GM23338 (cell line): ENCODE measurements around the gene MRPL52. TPM values are rescaled to one million over a fixed set of nuclear protein-coding genes. Genes with fewer than 3 reads are reported as not detected.
"Not testable (repeated sequence)": the region's sequence is repeated elsewhere in the genome, so short reads cannot be mapped to it uniquely, and the experiment has no call there.

ENCODE experiments used
- ATAC-seq: fragments of 200-7000 bp; cut with Tn5 transposase; 3 replicates; pipeline ENCODE4 v1.9.1; 2020
- DNase-seq: peaks from one replicate; pipeline ENCODE4 v3.0.0-alpha.2; 2015; ENCODE audit warnings: low spot score
- H2AFZ ChIP-seq: fragments of 200-600 bp; sonication (generic); 2 replicates; pipeline ENCODE4 v1.8.0; 2016; ENCODE audit warnings: antibody characterized with exemption, mild to moderate bottlenecking, moderate library complexity
- H3F3A ChIP-seq: fragments of 200-600 bp; sonication (generic); replicated peaks from 2 replicates; pipeline ENCODE4 v1.8.0; 2017; ENCODE audit warnings: antibody characterized with exemption, mixed run types, low read depth
- H3K27ac ChIP-seq: fragments of 200-600 bp; sonication (generic); 2 replicates; pipeline ENCODE4 v1.6.1; 2016; ENCODE audit warnings: low read depth
- H3K27me3 ChIP-seq: fragments of 200-600 bp; sonication (generic); 2 replicates; pipeline ENCODE4 v1.8.0; 2016; ENCODE audit warnings: mild to moderate bottlenecking, mixed run types, moderate library complexity; ENCODE audit not compliant: insufficient read depth
- H3K36me3 ChIP-seq: fragments of 200-600 bp; sonication (generic); 2 replicates; pipeline ENCODE4 v1.8.0; 2016; ENCODE audit warnings: mild to moderate bottlenecking; ENCODE audit not compliant: insufficient read depth
- H3K4me1 ChIP-seq: fragments of 200-600 bp; sonication (generic); 2 replicates; pipeline ENCODE4 v1.8.0; 2016; ENCODE audit warnings: mild to moderate bottlenecking, moderate library complexity; ENCODE audit not compliant: insufficient read depth
- H3K4me2 ChIP-seq: fragments of 200-600 bp; sonication (generic); 2 replicates; pipeline ENCODE4 v1.7.1; 2017; ENCODE audit warnings: mixed run types
- H3K4me3 ChIP-seq: fragments of 200-600 bp; sonication (generic); 2 replicates; pipeline ENCODE4 v1.6.1; 2016; ENCODE audit warnings: mixed run types
- H3K79me2 ChIP-seq: fragments of 200-600 bp; sonication (generic); replicated peaks from 2 replicates; pipeline ENCODE4 v1.8.0; 2017; ENCODE audit warnings: mild to moderate bottlenecking; ENCODE audit not compliant: insufficient read depth
- H3K9me2 ChIP-seq: fragments of 200-600 bp; sonication (generic); 2 replicates; pipeline ENCODE4 v1.8.0; 2017; ENCODE audit not compliant: insufficient read depth
- H4K20me1 ChIP-seq: fragments of 200-600 bp; sonication (generic); replicated peaks from 2 replicates; pipeline ENCODE4 v1.8.0; 2017; ENCODE audit warnings: mild to moderate bottlenecking; ENCODE audit not compliant: insufficient read depth
- H3K27ac Mint-ChIP-seq: 2 replicates; pipeline ENCODE4 v1.8.0; 2020; ENCODE audit warnings: inconsistent platforms, mild to moderate bottlenecking, moderate library complexity, mixed read lengths
- H3K27me3 Mint-ChIP-seq: 3 replicates; pipeline ENCODE4 v1.8.0; 2022; ENCODE audit warnings: low read depth, mild to moderate bottlenecking, moderate library complexity, mixed read lengths, inconsistent platforms; ENCODE audit not compliant: insufficient read depth, poor library complexity
- H3K36me3 Mint-ChIP-seq: 3 replicates; pipeline ENCODE4 v1.8.0; 2021; ENCODE audit warnings: low read depth, mild to moderate bottlenecking, inconsistent platforms, moderate library complexity, mixed read lengths
- H3K4me1 Mint-ChIP-seq: 3 replicates; pipeline ENCODE4 v1.8.0; 2020; ENCODE audit warnings: mild to moderate bottlenecking, inconsistent platforms, mixed read lengths
- H3K4me3 Mint-ChIP-seq: 3 replicates; pipeline ENCODE4 v1.8.0; 2021; ENCODE audit warnings: moderate library complexity, mild to moderate bottlenecking, inconsistent platforms, mixed read lengths
- H3K9me3 Mint-ChIP-seq: 3 replicates; pipeline ENCODE4 v1.8.0; 2020; ENCODE audit warnings: moderate library complexity, mild to moderate bottlenecking, inconsistent platforms, mixed read lengths
- CREB1 ChIP-seq: fragments of 250-450 bp; sonication (Bioruptor Pico); IDR thresholded peaks from 2 replicates; pipeline ENCODE4 v1.5.0; 2020; ENCODE audit warnings: low read depth, mild to moderate bottlenecking, moderate library complexity
- ETS1 ChIP-seq: IDR thresholded peaks from 2 replicates; pipeline ENCODE4 v1.6.1; 2016; ENCODE audit warnings: antibody characterized with exemption
- EZH2phosphoT487 ChIP-seq: fragments of 200-600 bp; sonication (generic); IDR thresholded peaks from one replicate; pipeline ENCODE4 v1.8.1; 2018; ENCODE audit warnings: antibody characterized with exemption; ENCODE audit not compliant: unreplicated experiment
- JUNB ChIP-seq: IDR thresholded peaks from one replicate; pipeline ENCODE4 v1.6.1; 2016; ENCODE audit warnings: antibody characterized with exemption; ENCODE audit not compliant: unreplicated experiment
- NANOG ChIP-seq: IDR thresholded peaks from 2 replicates; pipeline ENCODE4 v1.6.1; 2016; ENCODE audit warnings: antibody characterized with exemption, borderline replicate concordance
- POLR2AphosphoS5 ChIP-seq: IDR thresholded peaks from 2 replicates; pipeline ENCODE4 v1.6.1; 2016; ENCODE audit warnings: antibody characterized with exemption, low read depth
- REST ChIP-seq: IDR thresholded peaks from one replicate; pipeline ENCODE4 v1.6.1; 2018; ENCODE audit warnings: antibody characterized with exemption; ENCODE audit not compliant: unreplicated experiment
- STAT1 ChIP-seq: IDR thresholded peaks from one replicate; pipeline ENCODE4 v1.6.1; 2016; ENCODE audit warnings: antibody characterized with exemption; ENCODE audit not compliant: unreplicated experiment
- ZNF114 ChIP-seq: fragments of 250-450 bp; sonication (Bioruptor Pico); IDR thresholded peaks from 2 replicates; pipeline ENCODE4 v1.5.0; 2020; ENCODE audit warnings: mild to moderate bottlenecking, moderate library complexity
- ZNF462 ChIP-seq: fragments of 250-450 bp; sonication (Bioruptor Pico); IDR thresholded peaks from 2 replicates; pipeline ENCODE4 v1.5.0; 2020; ENCODE audit warnings: mild to moderate bottlenecking, moderate library complexity
- polyA plus RNA-seq: library from polyadenylated mRNA; unstranded; fragments of >200 nt; fragmentation: Nextera tagmentation; extraction: Ambion mirVana; gene quantifications from 2 replicates; pipeline ENCODE4 v1.2.1, GENCODE V29; 2016
- total RNA-seq: library from RNA; depleted of rRNA; stranded (reverse); fragments of >200 nt; shearing (Covaris generic); gene quantifications from 2 replicates; pipeline ENCODE4 v1.2.3, GENCODE V29; 2014

Gene MRPL52
- total and polyA plus RNA-seq, 2 experiments from 2014 or later: 131 to 617 TPM

- H4K20me1 ChIP-seq, DNase-seq, H3K27me3 ChIP-seq, H3K9me2 ChIP-seq, ATAC-seq, H3K9me3 Mint-ChIP-seq: not testable (repeated sequence)
- H3K27ac ChIP-seq: peak overlapping the region; percentile 85
- 0 out of 2 replicates have a peak, but pooled peaks cover 11% of the 10 kb centered on the region for H3F3A ChIP-seq
- 0 out of 2 replicates have a peak, but pooled peaks have one; percentile 2 for TF ChIP-seq ZNF114
- peaks cover 24% of the 10 kb centered on the region for H3K4me1 Mint-ChIP-seq
- H3K79me2 ChIP-seq: peaks cover 19% of the 10 kb centered on the region
- H3K4me3 ChIP-seq: peak overlapping the region; percentile 93
- H3K27ac Mint-ChIP-seq: peak overlapping the region; percentile 88
- H3K36me3 Mint-ChIP-seq: peaks cover 26% of the 10 kb centered on the region
- H3K4me2 ChIP-seq: peak overlapping the region; percentile 96
- peaks cover 24% of the 10 kb centered on the region for H3K4me1 ChIP-seq
- peak overlapping the region; percentile 53 for H2AFZ ChIP-seq
- peaks cover 18% of the 10 kb centered on the region for H3K27me3 Mint-ChIP-seq
- peaks cover 34% of the 10 kb centered on the region for H3K36me3 ChIP-seq
- peak overlapping the region; percentile 91 for H3K4me3 Mint-ChIP-seq
These were observed 519 bp upstream of the MRPL52 start for GRCh38 chr14:22829076-22829660.

GRCh38 chr14:22830443-22831010 is 840 bp downstream of the MRPL52 start:
- Histone ChIP-seq H3K36me3 (peaks cover 43% of the 10 kb centered on the region), H3K27me3 (no peaks in the 10 kb centered on the region), H3K4me3 (peak overlapping the region; percentile 93), H4K20me1 (no peaks in the 10 kb centered on the region), H3K79me2 (peaks cover 19% of the 10 kb centered on the region), H3K27ac (peak overlapping the region; percentile 86; the same call in 1 of the 2 replicates), H2AFZ (no peak overlapping the region), H3F3A (peaks cover 13% of the 10 kb centered on the region), H3K4me2 (peak overlapping the region; percentile 96), H3K9me2 (peaks cover 4% of the 10 kb centered on the region), H3K4me1 (peaks cover 21% of the 10 kb centered on the region)
- peaks cover 18% of the 10 kb centered on the region for H3K4me1 Mint-ChIP-seq
- H3K27ac Mint-ChIP-seq: peak overlapping the region; percentile 76
- H3K36me3 Mint-ChIP-seq: peaks cover 38% of the 10 kb centered on the region
- peaks cover 16% of the 10 kb centered on the region for H3K27me3 Mint-ChIP-seq
- no peaks in the 10 kb centered on the region for H3K9me3 Mint-ChIP-seq
- no peak for ATAC-seq
- no peak for DNase-seq
- peak overlapping the region; percentile 91 for H3K4me3 Mint-ChIP-seq
- no peak for TF ChIP-seq REST
- no peak for TF ChIP-seq POLR2AphosphoS5
- no peak for TF ChIP-seq JUNB
- no peak for TF ChIP-seq ETS1
- no peak for TF ChIP-seq NANOG
- TF ChIP-seq STAT1: no peak
- TF ChIP-seq ZNF114: no peak
- no peak for TF ChIP-seq ZNF462 (CRISPR knock-in tag)
- TF ChIP-seq CREB1 (CRISPR knock-in tag): no peak
- no peak for TF ChIP-seq EZH2phosphoT487
